ENCODE data around the gene EMILIN1. TPM values are rescaled to one million over a fixed set of nuclear protein-coding genes. Genes with fewer than 3 reads are reported as not detected.

Gene EMILIN1
- total and polyA plus RNA-seq, 2 of the 8 experiments (the other 6 are each of a cell fraction or from before 2014, with no cell fraction given): 1.9 to 3.0 TPM

DNA sequence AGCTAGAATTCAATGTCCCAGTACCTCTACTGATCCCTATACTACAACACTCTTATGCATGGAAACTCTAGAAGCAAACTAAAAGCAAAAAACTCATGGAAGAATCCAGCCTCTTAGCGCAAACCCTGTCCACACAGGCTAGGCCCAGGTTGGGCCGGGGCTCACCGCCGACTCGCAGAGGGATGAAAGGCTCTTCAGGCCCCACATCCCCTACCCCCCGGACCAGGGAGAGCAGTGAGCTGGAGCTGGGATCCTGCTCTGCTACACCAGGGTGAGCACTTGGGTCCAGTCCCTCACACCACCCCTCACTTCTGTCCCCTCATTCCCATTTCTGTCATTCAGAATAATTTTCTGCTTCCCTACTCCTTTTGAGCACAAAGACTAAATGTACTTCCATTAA, 9.0 kb upstream of the EMILIN1 start:
- no peaks in the 10 kb centered on the region for H3K27me3 ChIP-seq (replicated peaks in 1 of 4; ENCODE audit: control insufficient read depth in 3 of 4, extremely low read depth in 1 of 4, insufficient read depth in 3 of 4, low read length in 3 of 4)
- H3K56ac ChIP-seq (replicated peaks; ENCODE audit: insufficient read length, low read depth, low read length): no peak overlapping the region
- no peak overlapping the region for H3K27ac ChIP-seq (ENCODE audit: low read depth, low read length)
- no peak overlapping the region for H3K18ac ChIP-seq (ENCODE audit: extremely low read depth, low read length)
- H3K4me1 ChIP-seq (replicated peaks in 1 of 4; ENCODE audit: control insufficient read depth in 3 of 4, insufficient read depth in 4 of 4, low read length in 3 of 4): peaks cover 0 to 7% (median 4%) of the 10 kb centered on the region in 4 experiments; a peak in 5 of 7 replicates
- H4K8ac ChIP-seq (ENCODE audit: extremely low read depth, insufficient read depth, low read length): peak overlapping the region; percentile 57; the same call in 1 of the 2 replicates
- H3K9ac ChIP-seq (replicated peaks in 1 of 4; ENCODE audit: extremely low read depth in 1 of 4, low read depth in 3 of 4, low read length in 3 of 4): no peak overlapping the region; a peak in 1 of 7 replicates
- ChIA-PET POLR2A (ENCODE audit: partially characterized antibody) (interaction anchor here (0.5 to 18.5 kb wide), 3 partner anchors 13 to 124 kb away, joined by 3 to 441 read pairs (median 5); partner anchors contain the start of gene AGBL5), CTCF (ENCODE audit: partially characterized antibody) (interaction anchor here (1.5 kb wide), 2 partner anchors 12 to 14 kb away, joined by 4 to 5 read pairs; no protein-coding TSS in a partner anchor)
- H3K9me3 ChIP-seq (ENCODE audit: insufficient read depth in 2 of 2, low read depth in 1 of 2, low read length in 1 of 2): no peaks in the 10 kb centered on the region
- H3K4ac ChIP-seq (replicated peaks; ENCODE audit: insufficient read length, low read depth, low read length): no peak overlapping the region
- DNase-seq (ENCODE audit: low read depth in 1 of 2, low spot score in 2 of 2) (no peak), FAIRE-seq (no peak)
- no peak overlapping the region for H2AFZ ChIP-seq (ENCODE audit: low read length)
- H3K23ac ChIP-seq (ENCODE audit: insufficient read length): no peak overlapping the region
- no peak overlapping the region for H4K91ac ChIP-seq (replicated peaks; ENCODE audit: insufficient read length, low read length)
- H2BK120ac ChIP-seq (replicated peaks; ENCODE audit: low read depth, low read length): no peak overlapping the region
- no peak overlapping the region for H4K5ac ChIP-seq (ENCODE audit: insufficient read length, low read depth, low read length)
- no peak overlapping the region for H2BK5ac ChIP-seq (ENCODE audit: low read depth, low read length)
- 96% methylated on average over 6 of the region's 6 CpGs; no CpG with 5 or more reads in 1 of the 2 experiments for WGBS, 2 experiments (ENCODE audit: extremely low coverage in 1 of 2, insufficient coverage in 1 of 2, insufficient read length in 1 of 2, insufficient replicate concordance in 2 of 2, low coverage in 1 of 2, low lambda C conversion rate in 2 of 2, missing lambda C conversion rate in 1 of 2)
- H2AK5ac ChIP-seq (ENCODE audit: low read depth, low read length): no peak overlapping the region
- H3K79me2 ChIP-seq (ENCODE audit: control insufficient read depth in 1 of 2, insufficient read depth in 2 of 2, low read length in 2 of 2): peaks cover 0 to 12% of the 10 kb centered on the region in 2 experiments; a peak in 3 of 4 replicates
- no peak overlapping the region for H3K4me3 ChIP-seq (ENCODE audit: extremely low read depth in 1 of 4, insufficient read depth in 2 of 4, low read depth in 3 of 4, low read length in 4 of 4)
- no peak overlapping the region for H3K14ac ChIP-seq (ENCODE audit: insufficient read length)
- peaks cover 12% of the 10 kb centered on the region; the same call in 1 of the 2 replicates for H3K79me1 ChIP-seq (ENCODE audit: low read depth, low read length)
- H4K20me1 ChIP-seq (replicated peaks in 1 of 2; ENCODE audit: control insufficient read depth in 1 of 2, insufficient read depth in 2 of 2, low read length in 2 of 2): peaks cover 3 to 6% of the 10 kb centered on the region in 2 experiments
- H2BK20ac ChIP-seq (ENCODE audit: low read length): no peak overlapping the region
- no peak overlapping the region for H2BK12ac ChIP-seq (ENCODE audit: low read depth, low read length)
- H3K36me3 ChIP-seq (ENCODE audit: control insufficient read depth in 2 of 4, insufficient read depth in 4 of 4, low read length in 3 of 4): peaks cover 10 to 34% (median 16%) of the 10 kb centered on the region in 4 experiments; a peak in 7 of 8 replicates
- H2BK15ac ChIP-seq (ENCODE audit: low read length): no peak overlapping the region
- no peak overlapping the region for H3K4me2 ChIP-seq (ENCODE audit: insufficient read depth in 1 of 2, low read depth in 2 of 2, low read length in 2 of 2)
- H3K23me2 ChIP-seq (ENCODE audit: low read depth, low read length): peaks cover 12% of the 10 kb centered on the region; the same call in 1 of the 2 replicates
- no peak for TF ChIP-seq TCF12 (IDR thresholded peaks at IDR 0.05; ENCODE audit: low read depth, low read length)
- TF ChIP-seq SIRT6 (IDR thresholded peaks at IDR 0.05; ENCODE audit: low read length): no peak
- no peak for TF ChIP-seq YY1 (IDR thresholded peaks at IDR 0.05; ENCODE audit: low read depth, low read length)
- TF ChIP-seq EP300 (IDR thresholded peaks at IDR 0.05; ENCODE audit: borderline replicate concordance in 1 of 2, low read depth in 2 of 2, low read length in 2 of 2): no peak
- no peak for TF ChIP-seq EGR1 (IDR thresholded peaks at IDR 0.05; ENCODE audit: borderline replicate concordance, low read depth, low read length)
- TF ChIP-seq, protein P1, sequence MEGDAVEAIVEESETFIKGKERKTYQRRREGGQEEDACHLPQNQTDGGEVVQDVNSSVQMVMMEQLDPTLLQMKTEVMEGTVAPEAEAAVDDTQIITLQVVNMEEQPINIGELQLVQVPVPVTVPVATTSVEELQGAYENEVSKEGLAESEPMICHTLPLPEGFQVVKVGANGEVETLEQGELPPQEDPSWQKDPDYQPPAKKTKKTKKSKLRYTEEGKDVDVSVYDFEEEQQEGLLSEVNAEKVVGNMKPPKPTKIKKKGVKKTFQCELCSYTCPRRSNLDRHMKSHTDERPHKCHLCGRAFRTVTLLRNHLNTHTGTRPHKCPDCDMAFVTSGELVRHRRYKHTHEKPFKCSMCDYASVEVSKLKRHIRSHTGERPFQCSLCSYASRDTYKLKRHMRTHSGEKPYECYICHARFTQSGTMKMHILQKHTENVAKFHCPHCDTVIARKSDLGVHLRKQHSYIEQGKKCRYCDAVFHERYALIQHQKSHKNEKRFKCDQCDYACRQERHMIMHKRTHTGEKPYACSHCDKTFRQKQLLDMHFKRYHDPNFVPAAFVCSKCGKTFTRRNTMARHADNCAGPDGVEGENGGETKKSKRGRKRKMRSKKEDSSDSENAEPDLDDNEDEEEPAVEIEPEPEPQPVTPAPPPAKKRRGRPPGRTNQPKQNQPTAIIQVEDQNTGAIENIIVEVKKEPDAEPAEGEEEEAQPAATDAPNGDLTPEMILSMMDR (IDR thresholded peaks at IDR 0.05; ENCODE audit: control extremely low read depth in 1 of 3, insufficient read depth in 1 of 3, low read depth in 1 of 3, low read length in 3 of 3): no peak
- no peak for TF ChIP-seq TEAD4 (IDR thresholded peaks at IDR 0.05; ENCODE audit: low read depth, low read length)
- no peak for TF ChIP-seq KDM5A (IDR thresholded peaks at IDR 0.05; ENCODE audit: low read length)
- TF ChIP-seq, protein P2, sequence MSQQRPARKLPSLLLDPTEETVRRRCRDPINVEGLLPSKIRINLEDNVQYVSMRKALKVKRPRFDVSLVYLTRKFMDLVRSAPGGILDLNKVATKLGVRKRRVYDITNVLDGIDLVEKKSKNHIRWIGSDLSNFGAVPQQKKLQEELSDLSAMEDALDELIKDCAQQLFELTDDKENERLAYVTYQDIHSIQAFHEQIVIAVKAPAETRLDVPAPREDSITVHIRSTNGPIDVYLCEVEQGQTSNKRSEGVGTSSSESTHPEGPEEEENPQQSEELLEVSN (IDR thresholded peaks at IDR 0.05): no peak

All from H1 (cell line).